Mesenteric fat pad (tissue), 1 donor: Measurements from ENCODE around the gene DNAL4. TPM values are rescaled to one million over a fixed set of nuclear protein-coding genes. Genes with fewer than 3 reads are reported as not detected.
"Not testable (repeated sequence)": the region's sequence is repeated elsewhere in the genome, so short reads cannot be mapped to it uniquely, and the experiment has no call there.

ENCODE experiments used
- DNase-seq: peaks from one replicate; pipeline ENCODE4 v3.0.0-alpha.2; 2020; ENCODE audit warnings: low spot score
- total RNA-seq: library from RNA; stranded (reverse); fragmentation: NEBNext Ultra II Directional; extraction: Animal tissue kit (Norgen Biotek cat#: 25700); gene quantifications from one replicate; pipeline ENCODE4 v1.2.1, GENCODE V29; 2021
- donor health status: DM: yes; HTN: yes; CAD: no.

Gene DNAL4
- total RNA-seq, 1 donor from 2014 or later = 7.2 TPM

DNA sequence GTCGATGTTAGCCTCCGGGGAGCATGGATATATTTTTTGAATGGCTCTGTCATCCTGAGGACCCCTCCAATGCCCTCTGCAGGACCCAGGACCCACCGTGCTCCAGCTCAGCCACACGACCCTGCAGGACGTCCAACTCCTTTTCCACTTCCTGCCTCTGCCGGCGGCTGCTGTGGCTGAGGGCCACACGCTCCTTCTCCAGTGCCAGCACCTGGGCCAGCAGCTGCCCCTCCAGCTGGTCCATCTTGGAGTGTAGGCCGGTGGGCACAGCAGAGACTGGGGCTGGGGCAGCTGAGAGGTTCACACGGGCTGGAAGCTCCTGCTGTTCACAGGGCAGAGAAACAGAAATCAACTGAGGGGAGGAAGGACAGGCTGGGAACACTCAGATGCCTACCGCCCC is 34.2 kb upstream of the DNAL4 start:
- DNase-seq = no peak

DNA sequence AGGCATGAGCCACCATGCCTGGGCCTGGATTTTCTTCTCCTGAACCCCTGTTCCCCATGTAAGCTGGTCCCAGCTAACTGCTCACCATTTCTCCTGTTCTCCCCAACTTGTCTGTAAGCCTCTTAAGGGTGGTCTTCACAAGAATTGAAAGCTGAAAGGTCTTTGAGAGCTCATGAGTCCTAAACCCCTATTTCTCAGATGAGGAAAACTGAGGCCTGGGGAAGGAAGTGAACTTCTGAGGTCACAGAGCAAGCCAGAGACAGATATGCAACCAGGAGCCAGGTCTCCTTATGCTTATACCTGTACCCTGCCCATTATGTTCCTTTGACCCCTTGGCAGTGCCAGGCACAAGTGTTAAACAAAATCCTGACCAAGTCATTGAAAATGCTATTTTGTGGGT is 33.6 kb upstream of the DNAL4 start:
- no peak for DNase-seq

DNA sequence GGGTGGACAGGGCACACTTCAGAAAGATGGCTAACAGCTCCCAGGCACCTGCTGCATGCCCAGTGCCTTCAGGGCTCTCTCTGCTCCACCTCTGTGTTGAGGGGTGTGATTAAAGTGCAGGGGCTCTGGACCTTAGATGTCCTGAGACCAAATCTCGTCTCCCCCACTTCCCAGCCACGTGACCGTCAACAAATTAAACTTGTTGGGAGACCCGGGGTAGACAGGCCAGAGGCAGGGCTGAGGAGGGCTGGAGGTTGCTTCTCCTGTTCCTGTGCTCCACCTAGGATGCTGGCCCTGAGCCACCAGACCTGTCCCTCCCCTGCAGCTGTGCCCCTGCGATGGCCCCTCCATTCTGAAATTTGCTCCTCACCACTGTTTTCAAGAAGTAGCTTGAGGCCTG is 32.9 kb upstream of the DNAL4 start:
- no peak for DNase-seq

DNA sequence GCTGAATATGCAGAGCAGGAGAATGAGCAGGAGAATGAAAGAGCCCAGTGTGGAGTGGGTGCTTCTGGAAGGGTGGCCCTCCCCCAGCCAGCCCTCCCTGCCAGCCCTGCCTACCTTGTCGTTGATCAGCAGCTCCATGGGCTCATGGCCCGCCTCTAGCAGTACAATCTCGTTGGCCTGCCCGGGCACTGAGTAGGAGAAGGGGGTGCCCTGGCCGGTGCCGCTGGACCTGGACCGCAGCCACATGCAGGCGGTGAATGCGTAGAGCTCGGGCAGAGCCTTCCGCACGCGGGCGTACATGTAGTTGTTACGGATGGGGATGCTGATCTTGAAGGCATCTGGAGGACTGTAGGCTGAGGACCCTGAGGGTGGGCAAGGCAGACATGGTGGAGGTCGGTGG is 32.4 kb upstream of the DNAL4 start:
- DNase-seq = no peak

DNA sequence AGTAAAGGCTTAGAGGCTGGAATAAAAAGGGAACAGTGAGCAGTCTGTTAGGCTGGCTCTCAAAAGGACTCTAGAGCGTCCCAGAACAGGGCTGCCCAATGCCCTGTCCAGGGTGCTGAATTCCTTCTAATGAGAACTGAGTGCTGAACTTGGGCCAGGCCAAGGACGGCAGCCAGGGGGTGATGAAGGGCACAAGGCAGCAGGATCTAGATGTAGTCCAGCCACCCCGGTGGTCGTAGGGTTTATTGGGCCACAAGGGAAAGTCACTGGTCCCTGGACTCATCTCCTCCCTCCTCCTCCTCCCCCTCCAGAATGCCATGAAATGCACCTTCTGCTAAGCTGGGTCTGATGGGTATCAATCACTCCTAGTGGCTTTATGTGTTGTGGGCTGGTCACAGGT is 30.6 kb upstream of the DNAL4 start:
- DNase-seq = no peak

DNA sequence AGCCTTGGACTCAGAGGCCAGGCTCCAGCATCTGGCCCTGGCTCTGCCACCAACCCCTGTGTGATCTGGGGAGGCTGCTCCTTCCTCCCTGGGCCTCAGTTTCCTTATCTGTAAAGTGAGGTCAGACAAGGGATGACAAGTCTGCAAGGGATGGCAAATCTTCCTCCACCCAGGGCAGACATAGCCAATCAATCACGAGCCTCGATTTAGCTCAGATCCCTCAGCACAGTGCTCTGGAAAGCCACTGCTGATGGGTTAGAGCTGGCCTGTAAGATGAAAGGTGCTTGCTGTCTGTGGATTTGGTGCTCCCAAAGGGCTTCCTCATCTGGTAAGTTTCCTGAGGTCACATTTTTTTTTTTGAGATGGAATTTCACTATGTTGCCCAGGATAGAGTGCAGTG is 29.7 kb upstream of the DNAL4 start:
- no peak for DNase-seq

DNA sequence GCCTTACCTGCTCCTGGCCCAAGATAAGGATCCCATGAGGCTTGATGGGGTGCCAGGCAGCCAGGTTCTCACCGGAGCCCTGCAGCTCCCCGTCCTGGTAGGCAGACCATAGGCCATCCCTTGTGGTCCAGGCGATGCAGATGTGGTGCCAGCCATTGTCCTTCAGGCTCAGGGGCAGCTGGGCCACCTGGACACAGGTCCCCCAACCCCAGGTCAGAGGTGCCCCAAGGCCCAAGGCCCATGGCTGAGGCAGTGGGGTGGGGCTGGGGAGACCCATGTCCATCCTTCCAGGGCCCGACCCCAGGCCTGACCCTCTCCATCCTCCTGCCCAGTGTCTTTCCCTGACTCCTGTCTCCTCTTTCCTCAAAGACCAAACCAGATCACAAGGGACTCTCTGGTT is 29.1 kb upstream of the DNAL4 start:
- no peak for DNase-seq

DNA sequence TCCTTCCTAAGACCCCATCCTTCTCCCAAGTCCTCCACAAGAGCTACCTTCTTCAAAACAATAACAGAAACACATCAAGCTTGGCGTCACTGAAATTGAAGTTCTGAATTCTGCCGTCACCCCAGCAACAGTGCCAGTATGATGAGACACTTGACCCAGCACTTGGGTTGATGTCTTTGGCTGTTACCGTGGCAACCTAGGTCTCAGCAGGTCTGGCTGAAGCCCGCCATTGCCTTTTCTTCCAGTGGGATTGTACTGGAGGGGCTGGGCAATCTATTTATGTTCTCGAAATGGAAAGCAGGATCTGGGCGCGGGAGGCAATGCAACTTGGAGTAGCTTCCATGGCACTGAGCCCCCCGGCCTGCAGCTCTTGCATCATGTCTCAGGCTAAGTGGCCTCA is 26.1 kb upstream of the DNAL4 start:
- DNase-seq = no peak

DNA sequence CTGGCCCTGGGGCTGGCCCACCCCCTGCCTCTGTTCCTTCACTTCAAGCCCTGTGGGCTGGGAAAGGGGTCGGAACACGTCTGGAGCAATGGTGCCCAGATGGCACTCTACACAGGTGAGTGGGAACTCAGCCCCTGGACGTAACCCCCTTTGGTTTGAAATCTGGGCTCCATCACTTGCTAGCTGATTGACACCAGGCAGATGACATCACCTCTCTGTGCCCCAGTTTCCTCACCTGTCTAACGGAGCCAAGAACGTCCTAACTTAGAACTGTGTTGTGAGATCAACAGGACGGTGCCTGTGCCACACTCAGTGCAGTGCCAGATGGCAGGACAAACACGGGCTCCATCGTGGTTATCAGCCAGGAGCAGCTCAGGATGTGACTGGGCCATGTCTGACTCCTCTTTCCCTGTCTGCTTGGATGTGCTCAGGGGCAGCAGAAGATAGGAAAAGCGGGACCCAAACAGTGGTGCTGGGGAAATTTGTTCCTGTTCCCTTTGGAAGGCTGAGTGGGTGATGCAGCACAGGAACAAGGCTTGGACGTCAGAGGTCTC is 25.5 kb upstream of the DNAL4 start:
- DNase-seq = no peak

DNA sequence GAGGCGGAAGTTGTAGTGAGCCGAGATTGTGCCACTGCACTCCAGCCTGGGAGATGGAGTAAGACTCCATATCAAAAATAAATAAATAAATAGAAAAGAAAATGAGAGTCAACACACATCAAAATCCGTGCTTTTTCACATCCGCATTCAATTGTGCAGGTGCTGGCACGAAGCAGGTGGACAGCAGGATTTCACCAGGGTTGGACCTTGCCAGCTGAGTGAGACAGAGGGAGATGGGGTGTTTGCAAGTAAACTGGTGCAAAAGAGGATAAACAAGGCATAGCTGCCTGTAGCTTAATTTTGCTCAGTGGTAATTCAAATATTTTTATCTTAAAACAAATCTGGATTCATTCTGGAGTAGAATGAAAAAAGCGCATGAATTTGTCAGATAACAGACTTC is 23.3 kb upstream of the DNAL4 start:
- DNase-seq = no peak

DNA sequence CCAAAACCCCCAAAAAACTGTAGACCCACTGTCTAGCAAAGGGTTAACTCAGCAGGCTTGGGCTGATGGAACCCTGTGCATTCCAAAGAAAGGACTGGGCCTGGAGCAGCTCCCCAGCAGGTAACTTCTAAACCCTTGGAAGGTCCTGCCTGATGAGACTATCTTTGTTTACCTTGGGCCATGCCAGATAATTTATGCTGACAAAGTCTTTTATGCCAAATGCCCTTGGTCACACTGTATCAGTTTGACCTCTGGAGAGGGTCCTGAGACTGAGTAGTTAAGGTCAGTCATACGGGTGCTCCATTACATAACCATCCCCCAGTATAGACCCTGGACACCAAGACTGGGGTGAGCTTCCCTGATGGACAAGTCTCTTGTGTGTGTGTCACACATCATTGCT is 21.9 kb upstream of the DNAL4 start:
- DNase-seq = no peak

DNA sequence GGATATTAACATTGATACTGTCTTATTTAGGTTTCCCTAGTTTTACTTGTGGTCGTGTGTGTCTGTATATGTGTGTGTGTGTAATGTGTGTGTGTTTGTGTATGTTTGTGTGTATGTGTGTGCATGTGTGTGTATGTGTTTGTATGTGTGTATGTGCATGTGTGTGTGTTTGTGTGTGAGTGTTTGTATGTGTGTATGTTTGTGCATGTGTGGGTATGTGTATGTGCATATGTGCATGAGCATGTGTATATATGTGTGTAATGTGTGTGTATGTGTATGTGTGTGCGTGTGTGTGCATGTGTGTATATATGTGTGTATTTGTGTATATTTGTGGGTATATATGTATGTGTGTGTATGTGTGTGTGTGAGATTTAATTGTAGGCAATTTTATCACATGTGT is 17.3 kb upstream of the DNAL4 start:
- DNase-seq = no peak

DNA sequence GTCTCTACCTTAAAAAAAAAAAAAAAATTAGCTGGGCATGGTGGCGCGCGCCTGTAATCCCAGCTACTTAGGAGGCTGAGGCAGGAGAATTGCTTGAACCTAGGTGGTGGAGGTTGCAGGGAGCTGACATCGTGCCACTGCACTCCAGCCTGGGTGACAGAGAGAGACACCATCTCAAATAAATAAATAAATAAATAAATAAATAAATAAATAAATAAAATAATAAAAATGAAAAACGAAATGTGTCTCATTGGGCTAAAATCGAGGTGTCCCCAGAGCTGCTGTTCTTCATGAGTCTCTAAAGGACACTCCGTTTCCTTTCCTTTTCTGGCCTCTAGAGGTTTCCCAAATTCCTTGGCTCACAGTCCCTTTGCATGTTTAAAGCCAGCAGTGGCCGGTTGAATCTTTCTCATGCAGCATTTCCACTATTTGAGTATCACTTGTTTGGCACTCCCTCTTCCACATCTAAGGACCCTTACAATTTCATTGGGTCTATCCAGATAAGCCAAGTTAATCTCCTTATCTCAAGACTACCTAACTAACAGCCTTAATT is 11.2 kb upstream of the DNAL4 start:
- not testable (repeated sequence) for DNase-seq

DNA sequence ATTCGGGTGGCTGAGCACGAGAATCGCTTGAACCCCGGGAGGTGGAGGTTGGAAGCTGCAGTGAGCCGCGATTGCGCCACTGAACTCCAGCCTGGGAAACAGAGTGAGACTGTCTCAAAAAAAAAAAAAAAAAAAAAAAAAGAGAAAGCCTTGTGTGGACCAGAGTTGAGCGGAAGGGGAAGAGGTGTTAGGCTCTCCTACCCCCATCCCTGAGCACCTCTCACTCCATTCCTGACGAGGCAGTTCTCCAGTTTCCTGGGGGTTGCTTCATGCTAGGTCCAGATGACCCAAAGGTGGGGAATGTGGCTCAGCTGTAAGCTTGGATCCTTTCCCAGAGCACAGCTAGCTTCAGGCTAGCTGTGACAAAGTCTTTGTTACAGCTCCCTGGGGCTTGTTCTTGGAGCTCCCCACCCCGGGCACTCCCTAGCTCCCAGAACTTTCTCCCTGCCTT is 8.8 kb upstream of the DNAL4 start:
- no peak for DNase-seq

DNA sequence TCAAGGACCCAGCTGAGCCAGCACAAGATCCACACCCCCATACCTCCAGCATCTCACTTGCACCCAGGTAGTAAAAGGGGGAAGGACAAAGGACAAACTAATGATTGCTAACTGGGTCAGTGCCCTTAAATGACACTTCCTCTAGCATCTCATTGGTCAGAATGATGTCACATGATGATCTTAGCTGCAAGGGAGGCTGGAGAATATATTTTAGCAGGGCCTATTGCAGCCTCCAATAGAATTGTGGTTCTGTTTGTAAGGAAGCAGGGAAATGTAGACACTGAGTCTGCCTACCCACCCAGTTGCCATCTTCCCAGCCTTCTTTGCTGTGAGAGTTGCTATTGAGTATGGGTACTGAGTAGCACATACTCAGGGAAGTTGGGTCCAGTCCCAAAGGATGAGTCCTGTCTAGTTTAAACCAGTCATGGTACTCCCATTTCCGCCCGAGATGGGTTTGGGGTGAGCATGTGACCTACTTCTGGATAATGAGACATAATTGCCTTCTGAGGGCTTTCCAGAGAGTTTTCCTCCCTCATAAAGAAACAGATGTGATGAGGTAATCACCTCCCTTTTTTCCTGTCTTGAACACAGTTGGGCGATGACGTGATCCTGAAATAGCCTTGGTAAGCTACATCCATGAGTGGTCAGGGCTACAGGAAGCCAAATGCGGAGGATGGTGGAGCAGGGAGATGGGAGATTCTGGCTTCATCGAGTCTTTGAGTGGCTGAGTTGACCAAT is 5.5 kb upstream of the DNAL4 start:
- DNase-seq = no peak

DNA sequence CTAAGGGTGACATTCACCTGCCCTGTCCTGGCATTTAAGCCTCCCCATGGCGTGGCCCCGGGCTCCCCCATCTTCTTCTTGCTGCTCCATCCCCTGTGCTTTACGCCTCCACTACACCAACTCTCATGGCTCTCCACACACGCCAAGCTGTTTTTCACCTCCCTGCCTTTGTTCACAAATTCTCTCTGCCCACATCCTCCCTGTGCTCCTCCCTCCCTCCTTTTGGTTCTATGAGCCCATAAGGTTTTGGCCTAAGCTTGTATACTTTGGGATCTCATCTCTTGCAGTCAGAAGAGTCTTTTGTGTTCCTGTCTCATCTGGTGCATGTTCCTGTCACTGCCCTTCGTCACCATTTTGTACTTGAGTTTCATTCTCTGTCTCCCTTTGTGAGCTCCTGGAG is 4.6 kb upstream of the DNAL4 start:
- DNase-seq = no peak

DNA sequence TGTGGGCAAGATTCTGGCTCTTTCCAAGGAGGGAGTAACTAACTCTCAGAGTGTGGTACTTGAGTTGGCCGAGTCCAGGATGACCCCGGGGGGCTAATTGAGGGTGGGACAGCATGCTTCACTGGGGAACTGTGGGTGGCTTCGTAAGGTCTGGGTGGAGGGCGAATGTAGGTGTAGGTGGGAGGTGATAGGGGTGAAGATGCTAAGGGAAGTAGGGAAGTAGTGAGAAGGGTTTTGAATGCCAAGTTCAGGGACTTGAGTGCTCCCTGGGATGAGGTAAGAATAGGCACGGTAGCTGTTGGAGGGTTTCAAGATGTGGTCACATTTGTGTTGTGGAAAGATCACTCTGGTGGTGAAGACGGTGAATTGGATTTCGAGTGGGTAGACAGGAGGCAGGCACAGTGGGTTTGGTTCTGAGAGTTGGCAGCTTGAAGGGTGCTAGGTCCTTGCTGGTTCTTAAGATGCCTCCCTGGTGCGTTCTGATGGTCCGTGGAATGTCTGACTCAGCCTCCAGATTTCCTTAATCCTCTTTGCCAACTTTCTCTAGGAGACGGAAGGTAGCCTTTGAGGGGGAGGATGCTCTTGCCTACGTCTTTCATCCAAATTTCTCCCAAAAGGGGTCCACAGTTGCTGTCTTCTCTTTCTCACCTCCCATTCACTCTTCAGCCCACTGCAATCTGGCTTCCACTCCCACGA is 2.5 kb upstream of the DNAL4 start:
- DNase-seq = no peak

DNA sequence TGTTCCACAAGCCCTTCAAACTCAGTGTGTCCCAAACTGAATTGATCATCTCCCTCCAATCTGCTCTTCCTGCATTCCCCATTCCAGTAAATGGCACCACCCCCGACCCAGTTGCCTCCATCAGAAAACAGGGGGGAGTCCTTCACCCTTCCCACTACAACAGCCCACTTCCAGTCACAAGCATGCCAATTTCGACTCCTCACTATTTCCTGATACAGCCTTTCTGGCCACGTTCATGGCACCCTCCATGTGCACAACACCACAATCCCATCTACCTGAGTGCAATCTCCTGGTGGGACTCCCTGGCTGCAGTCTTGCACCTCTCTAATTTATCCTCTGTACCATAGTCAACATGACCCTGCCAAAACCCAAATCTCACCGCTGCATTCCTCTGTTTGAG is 1.6 kb upstream of the DNAL4 start:
- DNase-seq = no peak

DNA sequence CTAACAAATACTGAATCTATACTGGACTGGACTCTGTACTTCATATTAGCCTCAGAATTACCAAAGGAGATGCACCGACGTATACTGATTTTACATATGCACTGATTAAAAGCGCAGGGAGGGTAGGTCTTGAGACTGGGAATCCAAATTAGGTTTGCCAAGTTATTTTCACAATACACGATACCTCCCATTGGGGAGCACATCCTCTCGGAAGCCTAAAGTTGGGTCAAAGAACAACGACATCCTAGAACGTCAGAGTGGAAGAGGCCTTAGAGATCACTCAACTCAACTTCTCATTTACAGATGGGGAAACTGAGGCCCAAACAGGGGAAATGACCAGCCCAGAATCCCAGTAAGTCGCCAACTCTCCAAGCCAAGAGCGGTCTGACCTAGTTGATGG is 626 bp downstream of the DNAL4 start:
- no peak for DNase-seq

DNA sequence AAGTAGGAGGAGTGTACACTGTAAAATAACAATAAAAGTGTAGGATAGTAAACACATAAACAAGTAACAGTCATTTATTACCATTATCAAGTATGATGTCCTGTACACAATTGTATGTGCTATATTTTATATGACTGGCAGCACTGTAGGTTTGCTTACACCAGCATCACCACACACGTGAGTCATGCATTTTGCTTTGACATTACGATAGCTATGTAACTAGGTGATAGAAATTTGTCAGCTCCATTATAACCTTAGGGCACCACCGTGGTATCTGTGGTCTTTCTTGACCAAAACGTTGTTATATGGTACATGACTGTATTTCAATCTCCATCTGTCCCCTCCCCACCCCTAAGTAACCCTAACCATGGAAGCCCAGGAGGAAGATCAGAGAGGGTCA is 1.1 kb downstream of the DNAL4 start:
- no peak for DNase-seq

DNA sequence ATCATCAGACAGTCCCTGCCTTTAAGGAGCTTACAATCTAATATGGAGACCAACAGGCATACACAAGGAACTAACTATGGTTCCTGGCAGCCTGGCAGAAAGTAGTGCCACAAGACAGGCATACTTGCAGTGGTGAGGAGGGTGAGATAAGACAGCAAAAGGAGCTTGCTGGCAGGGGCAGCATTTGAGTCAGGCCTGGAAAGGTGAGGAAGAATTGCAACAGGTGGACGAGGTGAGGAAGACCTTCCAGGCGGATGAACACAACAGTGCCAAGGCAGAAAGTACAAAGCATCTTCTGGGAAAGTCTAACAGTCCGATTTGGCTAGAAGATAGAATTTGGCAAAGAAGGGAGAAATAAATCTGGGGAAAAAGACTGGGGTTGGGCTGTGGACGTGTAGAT is 4.3 kb downstream of the DNAL4 start:
- no peak for DNase-seq

DNA sequence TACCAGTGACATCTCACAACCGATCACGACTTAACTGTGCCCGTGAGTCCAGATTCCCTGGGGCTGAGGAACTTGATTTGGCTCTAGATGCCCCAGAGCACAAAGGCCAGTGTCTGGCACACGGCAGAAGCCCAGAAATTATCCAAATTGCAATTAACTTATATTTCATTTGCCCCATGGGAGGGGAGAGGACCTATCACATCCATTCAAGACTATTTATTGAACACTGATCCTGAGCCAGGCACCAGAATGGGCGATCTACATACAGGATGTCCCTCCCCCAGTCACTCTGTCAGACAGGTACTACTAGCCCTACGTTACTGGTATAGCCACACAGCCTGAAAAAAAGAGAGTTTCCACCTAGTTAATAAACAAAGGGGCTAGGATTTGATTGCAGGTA is 5.1 kb downstream of the DNAL4 start:
- no peak for DNase-seq
